Activated CD4-positive, alpha-beta T cell treated with anti-CD3 and anti-CD28 coated beads, Interleukin-2, amount 50 U/mL, for 16 hours (primary cell): ENCODE measurements around the gene TYW5.
"Not testable (repeated sequence)": the region's sequence is repeated elsewhere in the genome, so short reads cannot be mapped to it uniquely, and the experiment has no call there.

ENCODE experiments used
- DNase-seq: peaks from one replicate; pipeline ENCODE4 v3.0.0-alpha.2; 2020

Gene TYW5

GRCh38 chr2:199912553-199913114 is 42.7 kb downstream of the TYW5 start:
- DNase-seq = not testable (repeated sequence)

GRCh38 chr2:199911877-199912161 is 43.5 kb downstream of the TYW5 start:
- DNase-seq = no peak

GRCh38 chr2:199911052-199911876 is 44.0 kb downstream of the TYW5 start, which contains the start of gene C2orf69:
TSS of gene C2orf69 (plus strand) at chr2:199911293. CDS start at chr2:199911439, 146 bp downstream.
- peak; percentile 97 for DNase-seq

- no peak for DNase-seq
Observed at GRCh38 chr2:199910338-199911051, 44.8 kb downstream of the TYW5 start.

GRCh38 chr2:199907008-199907714 is 48.1 kb downstream of the TYW5 start:
- DNase-seq = no peak

GRCh38 chr2:199903111-199903510 is 52.2 kb downstream of the TYW5 start:
- DNase-seq = no peak

GRCh38 chr2:199902486-199903110 is 52.7 kb downstream of the TYW5 start:
- no peak for DNase-seq

- no peak for DNase-seq
Observed at GRCh38 chr2:199901942-199902341, 53.3 kb downstream of the TYW5 start.

- no peak for DNase-seq
Observed at GRCh38 chr2:199896617-199897016, 58.7 kb downstream of the TYW5 start.

- no peak for DNase-seq
Observed at GRCh38 chr2:199895406-199895805, 59.9 kb downstream of the TYW5 start.

GRCh38 chr2:199883474-199884212 is 71.6 kb downstream of the TYW5 start:
- DNase-seq = no peak

GRCh38 chr2:199882667-199883066 is 72.6 kb downstream of the TYW5 start:
- DNase-seq = no peak
